ENCODE measurements around the gene TNFRSF25.

- no peak for TF ChIP-seq CHD4 (IDR thresholded peaks at IDR 0.05; ENCODE audit: borderline replicate concordance)
- TF ChIP-seq CTCF (IDR thresholded peaks at IDR 0.05): no peak
- no peak for TF ChIP-seq POLR2A (IDR thresholded peaks at IDR 0.05; ENCODE audit: low read length)
- TF ChIP-seq NR3C1 (IDR thresholded peaks at IDR 0.05): no peak
- TF ChIP-seq RFX5 (IDR thresholded peaks at IDR 0.05): no peak
- TF ChIP-seq JUN (IDR thresholded peaks at IDR 0.05): no peak
- no peak for TF ChIP-seq EP300 (IDR thresholded peaks at IDR 0.05)
- no peak for TF ChIP-seq USF2 (IDR thresholded peaks at IDR 0.05)
- TF ChIP-seq SMC3 (IDR thresholded peaks at IDR 0.05): no peak
- no peak for TF ChIP-seq BCL3 (IDR thresholded peaks at IDR 0.05)
- TF ChIP-seq MYC (IDR thresholded peaks at IDR 0.05; ENCODE audit: borderline replicate concordance, low read length): no peak
- TF ChIP-seq MAZ (IDR thresholded peaks at IDR 0.05; ENCODE audit: borderline replicate concordance, low read depth, low read length): no peak
Measured at GRCh38 chr1:6424000-6424565, 41.9 kb downstream of the TNFRSF25 start.
